NCI-H128 (cell line): Measurements from ENCODE around the gene VARS2.
"Not testable (repeated sequence)": the region's sequence is repeated elsewhere in the genome, so short reads cannot be mapped to it uniquely, and the experiment has no call there.

Source experiments
- DNase-seq: peaks from one replicate; lab custom pipeline; 2025; ENCODE audit not compliant: unreplicated experiment; lab: John Stamatoyannopoulos, UW

The VARS2 gene

DNA sequence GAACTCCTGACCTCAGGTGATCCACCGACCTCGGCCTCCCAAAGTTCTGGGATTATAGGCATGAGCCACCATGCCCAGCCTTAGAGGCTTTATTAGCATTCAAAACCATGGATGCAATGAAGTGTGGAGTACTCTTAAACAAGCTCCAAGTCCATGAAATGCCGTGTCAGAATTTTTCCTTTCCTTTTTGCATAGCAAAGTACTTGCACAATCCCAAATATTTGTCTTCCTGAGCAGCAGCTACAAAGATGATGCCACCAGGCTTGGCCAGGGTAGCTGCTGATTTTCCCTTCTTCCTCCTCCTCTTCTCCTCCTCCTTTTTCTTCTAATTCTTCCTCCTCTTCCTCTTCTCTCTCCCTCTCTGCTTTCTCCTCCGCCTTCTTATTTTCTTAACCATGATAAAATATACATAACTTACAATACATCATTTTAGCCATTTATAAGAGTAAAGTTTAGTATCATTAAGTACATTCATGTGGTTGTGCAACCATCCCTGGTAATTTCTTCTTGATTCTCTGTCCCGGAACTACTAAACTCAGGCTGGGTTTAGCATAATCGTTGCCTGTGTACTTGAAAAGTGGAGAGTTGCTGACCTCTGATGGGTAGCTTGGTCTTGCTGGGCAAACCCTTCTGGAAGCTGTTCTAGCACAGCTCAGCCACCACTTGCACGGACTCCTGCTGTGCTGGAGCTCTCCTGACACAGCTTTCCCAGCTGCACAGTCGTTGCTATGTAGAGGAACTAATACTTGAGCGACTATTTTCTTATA, 47.1 kb downstream of the VARS2 start:
- DNase-seq: no peak

DNA sequence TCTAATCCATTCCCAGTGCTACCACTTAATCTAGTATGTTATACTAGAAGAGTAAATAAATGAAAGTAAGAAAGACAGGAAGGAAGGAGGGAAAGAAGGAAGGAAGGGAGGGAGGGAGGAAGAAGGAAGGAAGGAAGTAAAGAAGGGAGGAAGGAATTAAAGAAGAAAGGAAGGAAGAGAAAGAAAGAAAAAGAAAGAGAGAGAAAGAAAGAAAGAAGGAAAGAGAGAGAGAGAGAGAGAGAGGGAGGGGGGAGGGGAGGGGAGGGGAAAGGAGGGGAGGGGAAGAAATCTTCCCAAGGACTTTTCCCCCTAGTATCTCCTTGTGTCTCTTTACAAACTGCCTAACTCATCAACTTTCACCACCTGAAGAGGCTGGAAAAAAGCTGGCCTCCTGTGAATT, 48.7 kb downstream of the VARS2 start:
- DNase-seq: no peak

- no peak for DNase-seq
Observed at GRCh38 chr6:30963641-30964040, 49.6 kb downstream of the VARS2 start.

DNA sequence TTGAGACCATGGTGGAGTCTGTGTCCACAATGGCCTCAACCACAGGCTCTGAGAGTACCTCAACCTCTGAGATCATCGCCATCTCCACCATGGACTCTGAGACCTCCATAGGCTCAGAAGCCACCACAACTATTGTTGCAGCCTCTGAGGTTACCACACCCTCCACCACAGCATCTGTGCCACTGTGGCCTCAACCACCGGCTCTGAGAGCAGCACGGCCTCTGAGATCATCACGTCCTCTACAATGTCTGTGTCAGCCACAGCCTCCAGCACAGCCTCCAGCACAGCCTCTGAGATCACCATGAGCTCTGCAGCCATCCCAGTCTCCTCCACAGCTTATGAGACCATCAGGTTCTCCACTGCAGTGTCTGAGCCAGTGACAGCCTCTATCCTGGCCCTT, 50.0 kb downstream of the VARS2 start:
- no peak for DNase-seq

GRCh38 chr6:30965140-30965601, 51.1 kb downstream of the VARS2 start:
- DNase-seq: no peak

GRCh38 chr6:30966154-30966553, 52.1 kb downstream of the VARS2 start:
- DNase-seq: no peak

GRCh38 chr6:30969171-30969570, 55.1 kb downstream of the VARS2 start:
- not testable (repeated sequence) for DNase-seq

- no peak for DNase-seq
Observed at GRCh38 chr6:30970946-30971345, 56.9 kb downstream of the VARS2 start.

DNA sequence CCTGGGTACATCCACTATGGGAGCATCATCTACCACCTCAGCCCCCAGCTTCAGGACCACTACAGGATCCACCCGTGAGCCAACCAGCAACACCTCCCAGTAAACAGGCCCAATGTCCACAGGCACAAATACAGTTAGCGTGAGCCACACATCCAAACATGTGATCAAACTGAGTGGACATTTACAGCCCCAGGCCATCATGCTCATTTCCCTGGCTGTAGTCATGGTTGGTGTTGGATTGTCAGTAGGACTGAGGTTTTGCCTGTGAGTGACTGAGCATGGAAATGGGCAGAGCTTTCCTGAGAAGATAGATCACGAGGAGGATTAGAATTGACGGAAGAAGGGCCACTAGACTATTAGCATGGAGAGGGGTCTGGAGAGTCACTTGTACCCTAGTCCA, 58.8 kb downstream of the VARS2 start:
- no peak for DNase-seq

- no peak for DNase-seq
Observed at GRCh38 chr6:30974490-30975252, 60.6 kb downstream of the VARS2 start.
